HK-2 (cell line): ENCODE measurements around the gene HPCAL1.

Experiments
- DNase-seq: peaks from one replicate; pipeline ENCODE4 v3.0.0-alpha.2; 2018; ENCODE audit not compliant: unreplicated experiment

HPCAL1 gene

DNA sequence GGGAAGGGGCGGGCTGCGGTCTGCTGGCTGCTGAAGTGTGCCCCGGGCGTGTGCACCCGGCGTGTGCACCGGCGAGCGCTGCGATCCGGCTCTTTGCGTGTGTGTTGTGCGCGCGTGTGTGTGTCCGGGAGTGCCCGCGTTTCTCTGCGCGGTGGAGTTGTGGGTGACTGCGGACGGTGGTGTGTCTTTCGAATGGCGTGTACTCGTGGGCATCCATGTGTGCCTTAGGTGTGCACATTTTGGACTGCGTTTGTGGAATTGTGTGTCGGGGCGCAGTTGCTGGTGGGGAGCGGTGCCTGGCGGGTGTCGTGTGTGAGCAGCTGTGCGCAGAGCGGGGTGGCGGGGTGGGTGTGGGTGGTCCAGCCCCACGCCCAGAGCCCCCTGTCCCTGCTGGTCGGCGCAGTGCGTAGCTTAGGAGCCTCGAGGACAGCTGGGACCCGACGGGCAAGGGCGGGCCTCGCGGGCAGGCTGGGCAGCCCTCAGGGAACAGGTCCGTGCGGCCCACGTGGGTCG lies 533 bp downstream of the HPCAL1 start:
- no peak for DNase-seq

DNA sequence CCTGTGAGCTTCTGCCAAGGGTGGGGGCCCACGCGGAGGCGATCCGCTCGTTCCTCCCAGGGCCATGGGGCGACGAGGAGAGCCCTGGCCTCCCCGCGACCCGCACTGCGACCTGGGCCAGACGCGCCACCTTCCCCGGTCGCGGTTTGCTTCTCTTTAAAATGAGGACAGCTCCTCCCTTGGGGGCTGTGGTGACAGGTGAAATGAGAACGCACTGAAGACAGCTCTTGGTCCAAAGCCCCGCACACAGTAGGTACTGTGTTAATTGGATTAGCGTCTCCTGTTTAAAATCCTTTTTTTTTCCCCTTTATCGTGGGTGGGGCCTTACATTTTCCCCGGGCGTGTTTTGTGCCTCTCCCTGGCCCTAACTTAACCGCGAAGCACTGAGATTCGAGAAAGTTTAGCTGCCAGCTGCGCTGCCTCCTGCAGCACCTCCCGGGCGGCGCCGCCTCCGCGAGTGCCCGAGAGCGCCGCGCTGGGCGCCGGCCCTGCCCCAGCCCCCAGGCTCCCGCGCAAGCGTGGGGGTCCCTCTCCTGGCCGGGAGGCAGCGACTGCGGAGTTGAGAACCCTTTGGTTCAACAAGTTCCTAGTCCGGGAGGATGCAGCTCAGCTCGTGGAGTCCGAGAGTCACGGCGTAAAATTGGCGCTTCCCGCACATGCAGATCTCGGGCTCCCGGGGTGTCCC lies 1.1 kb downstream of the HPCAL1 start:
- peak; percentile 56 for DNase-seq

DNA sequence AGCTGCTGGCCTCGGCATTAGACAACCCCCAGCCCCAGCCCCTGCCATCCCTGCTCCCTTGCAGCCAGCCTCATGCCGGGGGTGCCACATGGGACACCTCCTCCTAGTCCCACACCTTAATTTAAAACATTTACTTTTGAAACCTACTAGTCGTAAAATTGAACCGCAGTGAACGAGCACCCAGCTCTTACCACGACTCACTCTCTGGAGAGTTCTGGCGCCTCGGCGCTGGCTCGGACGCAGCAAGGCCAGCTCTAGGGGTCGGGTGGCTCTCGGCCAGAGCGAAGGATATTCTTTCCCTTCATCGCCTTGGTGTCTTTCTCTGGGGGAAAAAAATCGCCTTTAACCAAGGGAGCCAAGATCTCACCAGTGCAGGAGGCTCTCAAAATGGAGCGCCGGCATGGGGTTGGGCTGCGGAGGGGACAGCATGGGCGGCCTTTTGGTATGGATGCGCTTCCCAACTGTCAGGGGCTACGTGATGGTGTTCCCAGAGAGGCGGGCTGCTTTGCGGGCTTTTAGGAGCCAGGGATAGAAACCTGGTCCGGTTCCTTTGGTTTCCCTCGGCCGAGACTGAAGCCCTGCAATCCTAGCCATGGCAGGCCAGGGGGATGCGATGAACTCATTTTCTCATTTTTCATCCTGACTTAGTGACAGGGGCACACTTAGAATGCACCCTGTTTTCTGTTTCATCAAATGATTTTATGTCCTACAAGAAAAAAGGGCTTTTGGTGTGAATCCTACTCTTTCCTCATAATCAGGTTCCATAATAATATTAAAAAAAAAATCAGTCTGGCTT lies 2.0 kb downstream of the HPCAL1 start:
- no peak for DNase-seq

DNA sequence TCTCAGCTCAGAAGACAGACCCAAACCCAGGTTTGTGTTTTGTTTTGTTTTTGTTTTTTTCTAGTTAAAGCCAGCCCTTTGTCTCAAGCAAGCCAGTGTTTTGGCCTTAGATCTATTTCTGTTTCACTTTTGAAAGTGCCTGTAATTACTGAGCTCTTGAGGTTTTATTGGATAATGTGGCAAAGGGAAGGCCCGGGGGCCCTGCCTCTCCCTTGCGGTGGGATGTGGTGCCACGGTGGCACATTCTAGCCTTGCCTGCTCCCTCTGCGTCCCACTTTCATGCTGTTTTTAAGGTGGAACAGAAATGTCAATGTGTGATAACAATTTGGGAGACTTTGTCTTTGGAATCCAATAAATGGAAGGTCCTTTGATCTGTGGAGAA lies 2.5 kb downstream of the HPCAL1 start:
- no peak for DNase-seq

DNA sequence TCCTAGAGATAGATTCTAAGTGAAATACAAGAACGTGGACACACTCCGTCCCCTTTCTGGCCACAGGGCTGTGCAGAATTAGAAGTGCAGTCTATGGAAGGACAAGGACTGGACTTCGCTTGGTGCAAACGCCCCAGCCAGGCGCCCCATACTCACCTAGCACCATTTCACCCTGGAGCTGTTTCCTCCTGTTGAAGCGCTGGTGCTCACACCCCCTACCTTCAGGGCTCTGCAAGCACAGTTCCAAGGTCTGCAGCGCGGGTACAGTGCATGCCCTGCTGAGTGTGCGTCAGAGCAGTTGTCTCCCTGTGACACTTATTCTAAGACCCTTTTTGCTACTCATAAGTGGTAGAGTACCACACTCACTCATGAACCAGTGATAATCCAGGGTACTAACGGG lies 3.0 kb downstream of the HPCAL1 start:
- no peak for DNase-seq

DNA sequence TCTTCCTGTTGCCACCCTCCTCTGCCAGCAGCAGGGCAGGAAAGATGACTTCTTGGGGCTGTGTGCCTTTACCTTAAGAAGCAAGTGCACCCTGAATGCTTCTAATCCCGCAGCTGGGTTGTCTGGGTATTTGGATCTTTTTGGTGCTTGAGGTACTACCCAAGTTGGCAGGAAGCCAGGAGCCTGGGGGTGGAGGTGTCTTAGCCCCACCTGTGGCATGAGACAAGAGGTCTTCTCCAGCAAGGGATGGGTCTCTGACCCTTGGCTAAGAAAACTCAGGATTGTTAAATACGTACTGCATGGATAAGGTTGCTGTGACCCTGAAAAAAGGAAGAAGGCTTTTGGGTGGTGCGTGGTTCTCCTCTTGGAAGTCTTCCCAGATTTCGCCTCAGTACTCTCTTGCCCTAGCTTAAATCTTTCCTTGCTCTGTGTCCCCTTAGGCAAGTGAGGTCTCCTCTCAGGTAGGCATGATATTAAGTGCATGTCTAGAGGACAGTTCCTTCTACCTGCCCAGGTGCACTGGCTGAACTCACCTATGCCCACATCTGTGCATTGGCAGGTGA lies 4.3 kb downstream of the HPCAL1 start:
- DNase-seq, result no peak

DNA sequence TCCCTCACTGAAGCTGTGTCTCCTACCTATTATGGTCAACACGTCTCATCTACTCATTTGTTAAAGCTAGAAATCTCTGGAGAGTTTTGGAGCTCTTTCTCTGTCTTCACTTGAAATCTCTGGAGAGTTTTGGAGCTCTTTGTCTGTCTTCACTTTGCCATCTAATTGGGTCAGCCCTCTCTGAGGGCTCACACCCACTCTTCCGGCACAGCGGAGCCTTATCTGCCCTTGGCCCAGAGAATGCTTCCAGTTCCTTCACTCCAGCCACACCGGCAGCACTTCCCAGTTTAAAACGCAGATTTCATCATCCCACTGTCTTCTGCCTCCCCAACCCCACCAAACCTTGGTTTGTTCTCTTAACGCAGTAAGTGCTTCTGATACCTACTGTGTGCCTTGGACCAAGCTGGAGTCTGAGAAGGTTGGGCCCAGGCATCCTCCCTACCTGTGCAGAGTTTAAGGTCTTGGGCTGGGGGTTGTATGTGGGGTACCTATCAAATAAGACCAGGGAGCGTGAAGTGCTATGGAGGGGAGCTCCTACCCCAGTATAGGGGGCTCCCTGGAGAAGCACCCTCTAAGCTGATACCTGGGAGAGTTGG lies 5.0 kb downstream of the HPCAL1 start:
- no peak for DNase-seq

DNA sequence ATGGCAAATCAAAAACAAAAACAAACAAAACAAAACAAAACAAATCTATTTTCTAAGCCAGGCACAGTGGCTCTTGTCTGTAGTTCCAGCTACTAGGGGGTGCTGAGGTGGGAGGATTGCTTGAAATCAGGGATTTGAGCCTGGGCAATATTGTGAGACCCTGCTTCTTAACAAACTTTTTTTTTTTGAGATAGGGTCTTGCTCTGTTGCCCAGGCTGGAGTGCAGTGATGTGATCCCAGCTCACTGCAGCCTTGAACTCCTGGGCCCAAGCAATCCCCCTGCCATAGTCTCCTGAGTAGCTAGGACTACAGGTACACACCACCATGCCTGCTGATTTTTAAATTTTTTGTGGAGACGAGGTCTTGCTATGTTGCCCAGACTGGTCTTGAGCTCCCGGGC lies 6.2 kb downstream of the HPCAL1 start:
- DNase-seq, result no peak

DNA sequence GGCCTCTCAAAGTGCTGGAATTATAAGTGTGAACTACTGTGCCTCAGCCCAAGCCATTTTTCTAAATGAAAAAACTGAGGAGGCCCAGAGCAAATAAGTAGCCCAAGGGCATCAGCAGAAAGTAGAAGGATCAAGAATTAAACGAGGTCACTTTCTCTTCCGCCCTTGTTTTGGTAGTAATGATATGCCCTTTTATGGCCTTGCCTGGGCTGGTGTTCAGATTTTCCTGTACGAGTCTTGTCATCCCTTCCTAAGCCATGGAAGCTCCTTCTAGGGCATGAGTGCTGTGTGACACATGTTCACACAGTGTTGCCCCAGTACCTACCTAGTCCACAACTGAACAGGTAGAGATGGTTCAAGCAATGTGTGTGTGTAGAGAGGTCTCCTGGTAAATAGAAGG lies 6.6 kb downstream of the HPCAL1 start:
- DNase-seq, result no peak

DNA sequence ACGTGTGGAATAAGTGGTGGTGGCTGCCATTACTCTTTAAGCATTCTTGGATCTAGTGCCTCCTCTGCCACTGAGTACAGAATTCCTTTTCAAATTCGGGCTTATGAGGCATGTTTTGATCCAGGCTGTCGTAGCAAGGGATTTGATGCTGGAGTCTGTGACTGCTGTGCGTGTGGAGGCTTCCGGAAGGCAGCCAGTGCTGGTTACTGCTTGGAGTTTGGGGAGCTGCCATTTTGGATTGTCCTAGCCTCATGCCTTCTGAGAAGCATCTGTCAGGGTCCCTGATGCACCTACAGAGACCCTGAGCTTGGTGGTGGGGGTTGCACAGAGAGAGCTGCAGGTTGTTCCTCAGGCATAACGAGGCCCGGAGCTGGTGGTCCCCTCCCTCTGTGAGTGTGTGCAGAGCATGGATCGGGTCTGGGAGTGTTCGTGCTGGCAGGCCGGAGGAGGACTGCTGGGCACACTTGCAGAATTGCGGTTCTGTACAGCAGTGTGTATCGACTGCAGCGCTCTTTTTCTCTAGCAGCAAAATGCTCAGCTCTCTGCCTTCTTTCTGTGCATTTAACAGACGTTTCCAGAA lies 7.7 kb downstream of the HPCAL1 start:
- DNase-seq, result no peak

DNA sequence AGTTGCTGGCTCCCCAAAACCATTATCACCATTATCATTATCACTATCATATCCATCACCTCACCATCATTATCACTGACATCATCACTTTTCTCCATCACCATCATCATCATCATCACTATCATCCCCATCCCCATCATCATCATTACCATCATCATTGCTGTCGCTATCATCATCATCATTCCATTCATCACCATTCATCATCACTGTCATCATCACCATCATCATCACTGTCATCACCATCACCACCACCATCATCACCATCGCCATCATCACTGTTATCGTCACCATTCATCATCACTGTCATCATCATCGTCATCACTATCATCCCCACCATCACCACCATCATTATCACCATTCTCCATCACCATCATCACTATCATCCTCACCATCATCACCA lies 9.0 kb downstream of the HPCAL1 start:
- DNase-seq, result no peak

DNA sequence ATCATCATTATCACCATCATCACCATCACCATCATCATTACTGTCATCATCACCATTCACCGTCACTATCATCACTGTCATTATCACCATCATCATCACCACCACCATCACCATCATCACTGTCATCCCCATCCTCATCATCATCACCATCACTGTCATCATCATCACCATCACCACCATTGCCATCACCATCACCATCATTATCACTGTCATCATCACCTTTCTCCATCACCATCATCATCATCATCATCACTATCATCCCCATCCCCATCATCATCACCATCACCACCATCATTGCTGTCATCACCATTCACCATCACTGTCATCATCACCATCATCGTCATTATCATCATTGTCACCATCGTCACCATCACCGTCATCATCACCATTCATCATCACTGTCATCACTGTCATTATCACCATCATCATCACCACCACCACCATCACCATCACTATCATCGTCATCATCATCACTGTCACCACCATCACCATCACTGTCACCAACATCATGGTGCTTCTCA lies 9.8 kb downstream of the HPCAL1 start:
- no peak for DNase-seq

DNA sequence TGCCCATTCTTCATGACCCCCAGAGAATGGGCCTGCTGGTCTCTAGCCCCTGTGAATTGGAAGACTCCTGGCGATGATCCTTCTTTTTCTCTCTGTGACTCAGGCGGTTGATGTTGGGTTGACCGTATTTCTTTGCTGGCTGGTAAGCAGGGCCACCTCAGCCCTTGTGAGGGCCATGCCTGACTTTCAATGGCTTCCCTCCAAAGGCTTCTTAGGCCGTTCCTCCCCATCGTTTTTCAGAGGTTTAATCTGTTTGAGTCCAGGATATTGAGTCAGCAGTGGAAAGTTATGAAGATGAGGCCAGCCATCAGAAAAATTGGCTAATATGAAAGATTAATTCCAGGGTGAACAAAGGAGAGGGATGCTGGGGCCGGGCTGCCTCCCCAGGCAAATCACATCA lies 13.6 kb downstream of the HPCAL1 start:
- no peak for DNase-seq

DNA sequence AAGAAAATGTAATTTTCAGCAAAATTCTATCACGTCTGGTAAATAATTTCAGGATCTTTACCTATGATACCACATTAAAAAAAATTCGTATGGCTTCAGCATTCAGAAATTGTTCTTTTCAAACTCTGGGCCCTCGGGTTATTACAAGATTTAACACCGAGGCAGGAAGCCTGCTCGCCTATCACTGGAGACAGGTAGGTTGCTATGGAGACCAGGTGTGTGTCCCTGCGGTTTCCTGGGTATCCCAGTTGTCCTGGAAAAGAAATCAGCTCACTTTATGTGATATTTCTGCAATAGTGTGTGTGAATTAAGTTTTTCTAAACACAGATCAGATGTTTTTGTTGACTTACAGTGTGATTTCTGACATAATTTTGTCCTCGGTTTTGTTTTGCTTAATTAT lies 14.2 kb downstream of the HPCAL1 start:
- DNase-seq, result no peak

DNA sequence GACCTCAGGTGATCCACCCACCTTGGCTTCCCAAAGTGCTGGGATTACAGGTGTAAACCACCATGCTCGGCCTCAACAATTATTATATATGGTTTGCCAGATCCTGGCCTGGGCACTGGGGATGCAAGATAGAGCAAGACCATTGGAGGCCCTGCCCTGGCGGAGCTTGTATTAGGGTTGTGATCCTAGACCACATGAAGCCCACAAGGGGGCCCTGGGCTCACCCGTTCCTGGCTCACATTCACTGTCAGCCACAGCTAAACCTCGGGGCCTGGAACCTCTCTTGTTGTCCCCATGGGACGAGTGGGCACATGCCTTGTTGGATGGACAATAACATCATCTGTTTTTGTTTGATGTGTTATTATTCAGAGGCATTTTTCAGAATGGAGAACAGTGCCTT lies 14.9 kb downstream of the HPCAL1 start:
- no peak for DNase-seq

DNA sequence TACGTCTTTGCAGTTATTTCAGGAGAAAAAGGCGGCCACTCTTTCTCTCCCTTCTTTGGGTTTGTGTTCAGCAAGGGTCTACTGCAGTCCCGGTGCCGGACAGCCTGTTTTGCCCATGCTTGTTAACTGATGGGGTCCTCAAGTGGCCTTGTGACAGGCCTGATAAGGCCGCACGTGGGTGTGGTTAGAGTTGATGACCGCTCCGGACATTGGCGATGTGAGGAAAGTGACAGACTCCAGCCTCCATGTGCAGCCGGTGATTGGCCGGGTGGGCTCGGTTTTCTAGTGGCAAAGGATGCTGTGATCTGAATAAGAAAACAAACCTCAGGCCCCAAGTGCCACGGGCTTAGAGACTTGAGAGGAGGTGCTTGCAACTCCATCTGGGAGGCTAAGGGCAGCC lies 15.6 kb downstream of the HPCAL1 start:
- no peak for DNase-seq

DNA sequence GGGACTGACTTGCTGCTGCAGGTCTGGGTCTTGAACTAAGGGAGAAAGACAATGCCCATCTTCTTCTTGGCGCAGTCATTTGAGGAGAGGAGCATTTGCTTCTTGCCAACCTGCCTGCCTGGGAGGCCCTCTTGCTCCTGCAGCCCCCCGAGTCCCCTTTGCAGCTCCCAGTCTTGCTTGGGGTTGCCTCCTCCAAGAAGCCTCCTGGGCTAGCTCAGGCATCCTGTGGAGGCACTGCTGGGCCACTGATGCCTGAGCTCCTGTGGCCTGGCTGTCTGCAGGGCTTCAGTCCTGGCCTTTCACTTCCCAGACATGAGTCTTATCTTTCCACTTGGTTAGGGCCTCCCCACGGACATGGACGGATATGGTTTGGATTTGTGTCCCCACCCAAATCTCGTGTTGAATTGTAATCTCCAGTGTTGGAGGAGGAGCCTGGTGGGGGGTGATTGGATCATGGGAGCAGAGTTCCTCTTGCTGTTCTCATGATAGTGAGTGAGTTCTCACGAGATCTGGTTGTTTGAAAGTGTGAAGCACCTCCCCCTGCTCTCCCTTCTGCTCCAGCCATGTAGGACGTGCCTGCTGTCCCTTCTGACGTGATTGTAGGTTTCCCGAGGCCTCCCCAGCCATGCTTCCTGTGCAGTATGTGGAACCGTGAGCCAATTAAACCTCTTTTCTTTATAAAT lies 17.3 kb downstream of the HPCAL1 start:
- DNase-seq, result no peak

DNA sequence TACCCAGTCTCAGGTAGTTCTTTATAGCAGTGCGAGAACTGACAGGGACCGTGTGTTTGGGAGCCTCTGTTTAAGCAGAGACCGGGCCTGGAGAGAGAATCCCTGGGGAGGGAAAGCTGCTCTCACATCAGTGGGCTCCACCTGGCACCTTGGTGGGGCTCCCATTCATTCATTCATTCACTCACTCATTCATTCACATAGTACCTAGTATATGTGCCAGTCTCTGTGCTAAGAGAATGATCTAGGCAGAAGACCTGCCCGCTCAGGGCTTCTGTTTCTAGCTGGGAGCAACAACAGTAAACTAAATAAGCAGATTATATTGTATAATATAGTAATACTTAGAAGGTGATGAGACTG lies 17.8 kb downstream of the HPCAL1 start:
- DNase-seq, result no peak

DNA sequence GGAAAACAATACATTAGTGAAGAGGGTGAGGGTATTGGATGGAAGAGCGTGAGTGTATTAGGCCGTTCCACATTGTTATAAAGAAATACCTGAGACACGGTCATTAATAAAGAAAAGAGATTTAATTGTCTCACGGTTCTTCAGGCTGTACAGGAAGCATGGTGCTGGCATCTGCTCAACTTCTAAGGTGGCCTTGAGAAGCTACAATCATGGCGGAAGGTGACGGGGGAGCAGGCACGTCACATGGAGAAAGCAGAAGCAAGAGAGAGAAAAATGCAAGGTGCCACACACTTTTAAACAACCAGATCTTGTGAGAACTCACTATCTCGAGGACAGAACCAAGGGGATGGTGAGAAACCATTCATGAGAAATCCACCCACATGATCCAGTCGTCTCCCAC lies 18.2 kb downstream of the HPCAL1 start:
- DNase-seq, result no peak

DNA sequence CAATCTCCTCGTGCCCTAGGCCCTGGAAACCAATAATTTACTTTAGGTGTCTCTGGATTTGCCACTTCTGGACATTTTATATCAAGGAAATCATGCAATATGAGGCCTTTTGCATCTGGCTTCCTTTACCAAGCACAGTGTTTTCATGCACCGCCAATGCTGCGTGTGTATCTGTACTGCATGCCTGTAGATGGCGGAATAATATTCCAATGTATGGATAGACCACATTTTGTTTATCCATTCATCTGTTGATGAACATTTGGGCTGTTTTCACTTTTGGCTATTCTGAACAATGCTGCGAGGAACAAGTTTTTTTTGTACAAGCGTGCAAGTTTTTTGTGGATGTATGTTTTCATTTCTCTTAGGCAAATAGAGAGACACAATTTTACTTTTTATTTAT lies 18.9 kb downstream of the HPCAL1 start:
- no peak for DNase-seq

DNA sequence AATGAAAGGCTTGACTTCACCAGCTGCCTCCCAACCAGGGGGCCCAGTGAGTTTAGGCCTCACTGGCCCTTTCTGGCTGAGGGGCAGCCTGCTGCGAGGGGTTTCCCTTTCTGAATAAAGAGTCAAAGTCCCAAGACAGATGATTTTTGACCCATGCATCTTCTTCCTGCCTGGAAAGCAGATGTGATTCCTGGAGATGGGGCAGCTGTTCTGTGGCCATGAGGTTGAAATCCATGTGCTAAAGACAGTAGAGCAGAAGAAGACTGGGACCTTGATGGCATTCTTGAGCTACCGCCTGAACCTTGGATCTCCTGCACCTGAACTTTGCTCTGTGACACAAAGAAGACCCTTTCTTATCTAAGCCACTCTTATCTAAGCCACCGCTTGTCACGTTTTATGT lies 19.8 kb downstream of the HPCAL1 start:
- DNase-seq, result no peak

DNA sequence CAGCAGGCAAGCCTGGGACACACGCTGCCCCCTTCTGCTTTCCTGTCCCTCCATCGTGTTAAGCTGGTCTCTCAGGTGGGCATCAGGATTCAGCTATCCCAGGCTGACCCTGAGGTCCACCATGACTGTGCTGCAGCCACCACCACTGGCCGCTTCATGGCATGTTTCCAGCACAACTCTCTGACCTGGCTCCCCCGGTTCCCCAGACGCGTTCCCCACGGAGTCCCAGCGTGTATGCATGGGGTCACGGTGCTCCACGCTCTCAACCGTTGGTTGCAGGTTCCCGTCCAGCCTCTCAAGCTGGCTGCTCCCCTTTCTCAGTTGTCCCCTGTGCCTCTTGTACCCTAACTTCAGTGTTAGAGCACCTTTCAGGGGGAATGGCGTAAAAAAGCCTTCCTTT lies 20.3 kb downstream of the HPCAL1 start:
- no peak for DNase-seq
